ENCODE data around the gene OVCA2.
A peak's percentile ranks its signal among the peaks of the same experiment; 100 is the strongest.
"Not testable (repeated sequence)": the region's sequence is repeated elsewhere in the genome, so short reads cannot be mapped to it uniquely, and the experiment has no call there.

OVCA2 gene

GRCh38 chr17:2041561-2042389 is at the start of gene OVCA2:
TSS of gene OVCA2 (plus strand) at chr17:2042022. CDS start at chr17:2042048, 26 bp downstream.
- peak; percentile 91 for DNase-seq (ENCODE audit: low read depth)

- DNase-seq (ENCODE audit: low read depth): peak; percentile 20
Measured at GRCh38 chr17:1992541-1992940, 49.3 kb upstream of the OVCA2 start.

- DNase-seq (ENCODE audit: low read depth): no peak
Measured at GRCh38 chr17:1994707-1995106, 47.1 kb upstream of the OVCA2 start.

DNA sequence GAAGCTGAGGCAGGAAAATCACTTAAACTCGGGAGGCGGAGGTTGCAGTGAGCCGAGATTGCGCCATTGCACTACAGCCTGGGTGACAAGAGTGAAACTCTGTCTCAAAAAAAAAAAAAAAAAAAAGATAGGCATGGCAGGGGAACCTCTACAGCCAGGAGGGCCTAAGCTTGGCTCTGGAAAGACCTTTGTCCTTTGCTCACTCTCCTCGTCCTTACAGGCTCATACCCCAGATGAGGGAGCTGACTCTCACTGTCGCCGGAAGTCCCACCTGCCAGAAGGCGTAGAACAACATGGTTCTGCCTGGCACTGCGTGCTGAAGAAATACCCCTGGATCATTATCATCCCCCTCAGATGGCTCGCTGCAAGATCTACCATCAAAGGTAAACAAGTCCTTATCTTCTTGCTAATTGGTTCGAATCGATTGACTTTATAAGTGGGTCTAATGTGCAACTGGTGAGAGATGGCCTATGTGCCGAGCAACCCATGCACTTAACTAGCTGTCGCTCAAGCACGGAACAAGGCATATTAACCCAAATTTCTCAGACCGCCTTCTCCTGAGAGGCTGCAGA is 46.4 kb upstream of the OVCA2 start:
- DNase-seq (ENCODE audit: low read depth): no peak

- DNase-seq (ENCODE audit: low read depth): no peak
Measured at GRCh38 chr17:1995907-1996799, 45.7 kb upstream of the OVCA2 start.

- no peak for DNase-seq (ENCODE audit: low read depth)
Measured at GRCh38 chr17:1996800-1997288, 45.0 kb upstream of the OVCA2 start.

DNA sequence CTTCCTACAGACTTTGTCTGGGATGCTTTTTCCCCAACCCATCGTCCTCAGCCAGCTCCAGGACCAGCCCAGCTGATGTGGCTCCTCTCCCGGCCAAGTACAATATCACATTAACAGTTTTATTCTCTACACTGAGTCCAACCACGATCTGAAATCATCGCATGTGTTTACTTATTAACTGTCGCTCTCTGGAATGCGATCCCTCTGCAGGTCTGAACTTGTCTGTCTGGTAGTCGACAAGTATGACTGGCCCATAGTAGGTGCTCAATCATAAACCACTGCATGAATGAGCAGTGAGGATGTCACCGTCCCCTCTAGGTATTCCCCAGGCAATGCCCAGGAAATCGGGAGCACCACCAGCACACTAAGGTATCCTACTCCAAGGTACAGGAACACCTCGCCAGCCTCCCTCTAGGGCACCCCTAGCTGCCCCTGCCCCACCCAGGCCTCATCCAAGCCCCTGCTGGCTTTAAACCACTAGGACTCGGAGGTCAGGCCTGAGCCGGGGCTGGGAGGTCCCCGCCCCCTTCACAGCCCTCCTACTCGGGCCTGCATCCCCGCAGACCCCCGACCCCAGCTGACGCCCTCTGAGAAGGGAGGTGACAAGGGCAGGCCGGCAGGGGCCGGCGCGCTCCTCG is 44.4 kb upstream of the OVCA2 start:
- no peak for DNase-seq (ENCODE audit: low read depth)

GRCh38 chr17:1997927-1998742 is 43.7 kb upstream of the OVCA2 start:
- no peak for DNase-seq (ENCODE audit: low read depth)

DNA sequence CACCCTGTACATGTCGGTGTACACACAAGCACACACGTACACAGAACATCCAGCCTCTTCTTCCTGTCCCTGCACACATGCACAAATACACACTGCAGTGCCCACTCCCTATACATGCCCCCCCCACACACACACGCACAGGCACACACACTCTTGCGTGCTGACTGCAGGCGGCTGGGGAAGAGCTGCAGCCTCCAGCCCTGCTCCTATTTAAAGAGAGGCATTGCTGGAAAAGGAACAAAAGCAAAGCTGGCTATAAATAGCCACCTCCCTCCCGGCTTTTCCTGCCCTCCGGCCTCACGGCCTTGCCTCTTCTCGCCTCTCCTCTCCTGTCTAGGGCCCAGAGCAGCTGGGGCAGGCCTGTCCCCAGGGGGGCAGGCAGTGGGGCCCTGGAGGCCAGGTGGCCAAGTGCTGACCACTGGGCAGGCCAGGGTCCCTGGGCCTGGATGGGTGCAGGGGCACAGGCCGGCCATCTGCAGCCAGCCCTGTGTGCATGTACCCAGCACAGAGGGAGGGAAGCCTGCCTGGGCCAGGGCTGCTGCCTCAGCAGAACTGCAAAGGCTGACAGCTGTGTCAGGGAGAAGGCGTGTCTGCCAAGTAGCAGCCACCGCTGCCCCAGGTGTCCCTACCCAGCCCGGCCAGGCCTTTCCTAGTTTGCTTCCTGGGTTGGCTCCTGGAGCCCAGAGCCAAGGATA is 42.1 kb upstream of the OVCA2 start:
- DNase-seq (ENCODE audit: low read depth): peak; percentile 29

DNA sequence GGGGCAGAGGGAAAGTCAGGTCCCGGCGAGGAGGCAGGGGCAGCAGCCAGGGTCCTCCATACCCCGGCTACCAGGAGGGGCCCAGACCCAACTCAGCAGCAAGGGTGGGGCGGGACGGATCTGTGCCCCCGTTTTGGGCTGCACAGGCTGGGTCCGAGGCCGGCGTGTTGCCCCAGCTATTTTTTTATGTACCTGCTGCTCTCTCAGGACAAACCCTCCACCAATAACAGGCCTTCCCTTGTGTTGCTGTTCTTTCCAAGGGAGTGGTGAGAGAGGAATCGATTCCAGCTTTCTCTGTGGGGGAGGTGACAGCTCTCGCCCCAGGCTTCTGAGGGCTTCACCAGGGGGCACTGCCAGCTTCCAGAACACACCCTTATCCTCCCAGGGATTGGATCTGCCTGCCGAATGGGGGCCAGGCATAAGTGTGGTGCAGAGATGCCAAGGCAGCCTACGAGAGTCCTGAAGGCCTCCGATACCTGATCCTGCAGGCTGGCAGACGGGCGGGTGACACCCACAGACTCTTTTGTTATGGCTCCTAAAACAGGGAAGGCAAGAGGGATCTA is 39.0 kb upstream of the OVCA2 start:
- no peak for DNase-seq (ENCODE audit: low read depth)

DNA sequence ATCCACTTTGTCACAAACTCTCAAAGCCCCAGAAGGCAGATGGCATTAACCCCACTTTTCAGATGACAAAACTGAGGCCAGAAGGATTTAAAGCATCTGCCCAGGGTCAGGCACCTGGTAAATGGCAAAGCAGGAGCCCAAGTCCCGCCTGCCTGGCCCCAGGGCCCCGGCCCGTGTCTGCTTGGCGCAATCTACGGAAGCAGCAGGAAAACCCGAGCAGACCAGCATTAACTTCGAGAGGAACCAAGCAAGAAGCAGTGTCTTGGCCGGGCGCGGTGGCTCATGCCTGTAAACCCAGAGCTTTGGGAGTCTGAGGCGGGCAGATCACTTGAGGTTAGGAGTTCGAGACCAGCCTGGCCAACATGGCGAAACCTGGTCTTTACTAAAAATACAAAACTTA is 38.3 kb upstream of the OVCA2 start:
- DNase-seq (ENCODE audit: low read depth): no peak

DNA sequence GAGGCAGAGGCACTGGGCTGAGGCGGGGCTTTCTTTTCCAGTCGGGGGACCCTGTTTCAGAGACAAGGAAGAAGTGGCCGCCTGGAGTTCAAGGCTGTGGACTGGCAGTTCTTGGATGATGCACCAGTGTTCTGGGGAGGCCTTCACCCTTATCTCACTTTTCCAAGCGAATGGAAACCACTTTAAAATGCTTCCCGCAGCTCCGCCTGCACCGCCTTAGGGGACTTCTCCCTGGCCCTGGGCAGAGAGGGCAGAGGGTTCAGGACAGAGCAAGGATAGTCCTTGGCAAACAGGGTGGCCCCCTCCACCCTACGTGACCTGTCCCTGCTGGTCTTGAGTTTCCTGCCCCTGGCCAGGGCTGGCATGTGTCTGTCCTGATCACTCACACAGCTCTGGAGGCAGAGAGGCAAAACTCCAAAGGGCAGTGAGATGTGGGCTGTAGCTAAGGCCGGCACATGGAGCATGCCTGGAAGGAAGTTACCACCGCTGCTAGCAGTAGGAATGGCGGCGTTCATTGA is 37.3 kb upstream of the OVCA2 start:
- DNase-seq (ENCODE audit: low read depth): no peak

DNA sequence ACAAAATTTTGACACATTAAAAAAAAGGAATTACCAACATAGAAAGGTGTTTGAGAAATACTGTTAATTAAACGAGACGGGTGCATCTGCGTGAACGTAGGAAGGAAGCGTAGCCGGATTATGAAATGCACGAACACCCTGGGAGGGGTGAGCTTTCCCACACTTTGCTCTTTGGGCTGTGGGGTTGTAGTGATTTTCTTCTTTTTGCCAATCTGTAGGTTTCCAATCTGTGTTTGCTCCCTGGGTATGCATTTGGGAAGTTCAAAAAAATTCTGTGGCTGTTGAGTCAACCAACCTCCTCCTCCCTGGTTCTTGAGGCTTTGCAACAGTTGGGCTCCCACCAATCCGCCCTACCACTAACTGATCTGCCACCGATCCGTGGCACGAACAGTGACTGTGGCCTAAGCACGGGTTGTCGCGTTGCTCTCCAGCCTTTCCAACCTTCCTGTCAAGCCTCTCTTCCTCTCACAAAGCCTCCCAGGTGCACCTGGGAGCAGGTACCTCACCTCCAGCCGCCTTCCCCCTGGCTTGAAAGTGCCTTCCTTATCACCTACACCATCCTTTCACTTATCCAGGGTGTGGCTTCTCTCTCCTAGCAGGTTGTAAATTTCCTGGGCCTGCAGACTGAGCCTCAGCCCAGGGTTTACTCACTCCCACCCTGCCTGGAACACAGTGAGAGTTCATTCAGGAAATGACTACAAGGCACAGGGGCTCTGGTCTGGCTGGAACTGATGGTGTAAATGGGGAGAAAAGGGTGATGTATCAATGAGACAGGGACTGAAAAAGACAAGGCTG is 33.3 kb upstream of the OVCA2 start:
- no peak for DNase-seq (ENCODE audit: low read depth)

- no peak for DNase-seq (ENCODE audit: low read depth)
Measured at GRCh38 chr17:2009737-2010136, 32.1 kb upstream of the OVCA2 start.

DNA sequence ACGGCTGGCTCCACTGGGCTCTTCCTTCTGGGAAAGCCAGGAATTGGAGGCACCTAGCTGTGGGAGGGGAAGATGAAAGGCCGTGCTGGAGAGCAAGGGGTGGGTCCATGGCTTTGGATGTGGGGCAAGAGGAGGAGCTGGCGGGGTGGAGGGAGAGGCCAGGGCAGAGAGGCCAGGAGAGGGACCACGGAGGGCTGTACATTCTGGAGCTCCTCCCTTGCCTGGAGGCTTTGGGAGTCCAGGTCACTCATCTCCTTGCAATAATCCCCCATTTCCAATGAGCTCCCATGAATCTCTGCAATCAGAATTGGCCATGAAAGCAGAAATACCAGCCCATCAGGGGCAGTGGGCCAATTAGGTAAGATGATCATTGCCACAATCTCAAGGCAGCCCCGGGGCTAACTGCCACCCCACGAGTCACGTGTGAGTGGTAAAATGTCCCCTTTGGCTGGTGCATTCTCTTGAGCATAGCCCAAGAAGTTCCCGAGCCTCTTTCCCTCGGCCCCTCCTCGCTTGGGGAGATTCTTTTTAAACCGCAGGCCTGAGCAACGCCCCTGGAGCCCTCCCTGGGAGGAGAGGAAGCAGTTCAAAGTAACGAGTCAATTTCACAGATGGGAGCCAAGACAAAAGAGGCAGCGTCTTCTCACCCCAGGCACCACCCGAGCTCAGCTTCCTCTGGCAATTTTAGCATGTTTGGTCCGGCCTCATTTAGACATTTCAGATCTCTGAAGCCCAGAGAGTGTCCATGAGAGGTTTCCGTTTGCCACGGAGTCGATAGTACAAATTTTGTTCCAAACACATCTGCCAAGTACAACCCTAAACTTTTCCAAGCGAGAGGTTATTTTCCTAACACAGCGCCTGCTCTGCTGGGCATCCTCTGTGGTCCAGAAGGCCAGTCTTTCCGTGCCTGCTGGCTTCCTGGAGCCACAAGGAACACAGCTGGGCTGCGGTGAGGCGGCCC is 30.1 kb upstream of the OVCA2 start:
- peak; percentile 96 for DNase-seq (ENCODE audit: low read depth)

DNA sequence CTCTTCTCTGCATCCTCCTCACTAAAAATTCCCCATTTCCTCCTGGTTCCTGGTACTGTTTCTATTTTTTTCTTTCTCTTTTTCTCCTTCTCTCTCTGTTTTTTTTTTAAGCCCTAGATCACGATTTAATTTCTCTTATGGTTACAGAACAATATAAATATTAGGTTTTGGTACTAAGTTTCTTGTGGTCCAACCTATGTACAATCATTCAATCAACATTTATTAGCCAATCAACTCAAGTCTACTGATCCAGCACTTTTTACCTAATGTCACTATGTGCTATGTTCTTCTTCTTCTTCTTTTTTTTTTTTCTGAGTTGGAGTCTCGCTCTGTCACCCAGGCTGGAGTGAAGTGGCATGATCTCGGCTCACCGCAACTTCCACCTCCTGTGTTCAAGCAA is 29.3 kb upstream of the OVCA2 start:
- DNase-seq (ENCODE audit: low read depth): no peak

DNA sequence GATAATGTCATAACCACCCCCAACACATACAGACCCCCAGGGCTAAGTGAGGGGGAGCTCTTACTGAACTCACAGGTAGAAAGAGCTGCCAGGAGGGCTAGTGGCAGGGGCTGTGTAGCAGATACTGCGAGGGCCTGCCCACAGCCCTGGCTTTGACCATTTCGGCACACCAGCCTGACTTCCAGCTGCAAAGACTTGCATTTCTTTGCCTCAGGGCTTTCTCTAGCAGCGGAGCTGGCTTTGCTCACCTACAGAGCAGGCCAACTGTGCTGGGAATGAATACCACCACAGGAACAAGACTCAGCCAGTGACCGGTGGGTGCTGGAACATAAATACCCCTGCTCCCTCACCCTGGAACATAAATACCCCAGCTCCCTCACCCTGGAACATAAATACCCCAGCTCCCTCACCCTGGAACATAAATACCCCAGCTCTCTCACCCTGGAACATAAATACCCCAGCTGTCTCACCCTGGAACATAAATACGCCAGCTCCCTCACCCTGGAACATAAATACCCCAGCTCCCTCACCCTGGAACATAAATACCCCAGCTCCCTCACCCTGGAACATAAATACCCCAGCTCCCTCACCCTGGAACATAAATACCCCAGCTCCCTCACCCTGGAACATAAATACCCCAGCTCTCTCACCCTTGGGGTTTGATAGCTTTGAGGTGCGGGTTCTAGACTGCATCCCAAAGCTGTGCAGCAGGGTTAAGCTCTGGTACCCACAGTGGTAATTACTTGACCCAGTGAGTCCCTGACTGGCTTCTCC is 28.4 kb upstream of the OVCA2 start:
- DNase-seq (ENCODE audit: low read depth): not testable (repeated sequence)
